DMS153 treated with DMSO at 0.1 percent for 48 hours (cell line): ENCODE results near the gene DYNC2H1.

Experiments used
- DNase-seq: peaks from one replicate; lab custom pipeline; 2025; ENCODE audit not compliant: unreplicated experiment; lab: John Stamatoyannopoulos, UW

DYNC2H1 gene

DNA sequence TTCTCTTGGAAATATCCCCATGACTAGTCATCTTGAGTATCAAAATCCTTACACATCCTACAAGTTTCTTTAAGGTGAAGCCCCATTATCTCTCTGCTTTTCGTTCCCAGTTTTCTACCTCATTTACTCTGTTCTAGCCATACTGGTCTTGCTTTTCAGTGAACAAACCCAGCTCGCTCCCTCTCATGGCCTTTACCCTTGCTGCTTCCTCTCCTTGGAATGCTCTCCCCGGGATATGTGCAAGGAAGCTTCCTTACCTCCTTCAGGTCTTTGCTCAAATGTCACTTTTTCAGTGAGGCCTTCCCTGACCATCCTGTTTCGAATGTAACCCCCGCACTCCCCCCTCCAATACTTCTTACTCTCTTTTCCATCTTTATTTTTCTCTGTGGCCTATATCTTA lies 331.8 kb downstream of the DYNC2H1 start:
- DNase-seq, result no peak

DNA sequence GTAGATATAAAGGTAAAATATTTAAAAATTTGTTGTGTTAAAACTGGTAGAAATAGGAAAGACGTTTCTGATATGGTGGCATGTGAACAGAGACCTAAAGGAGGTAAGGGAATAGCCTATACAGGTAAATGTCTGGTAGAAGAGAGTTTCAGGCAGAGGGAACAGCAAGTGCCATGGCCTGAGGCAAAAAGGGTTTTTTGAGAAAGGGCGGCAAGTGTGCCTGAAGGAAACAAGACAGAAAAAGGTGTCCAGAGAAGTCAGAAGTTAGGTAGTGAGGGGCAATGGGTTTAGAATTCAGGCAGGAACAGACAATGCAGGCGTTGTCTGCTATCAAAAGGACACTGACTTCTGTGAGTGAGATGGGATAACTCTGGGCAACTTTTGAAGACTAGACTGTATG lies 339.7 kb downstream of the DYNC2H1 start:
- DNase-seq, result no peak

DNA sequence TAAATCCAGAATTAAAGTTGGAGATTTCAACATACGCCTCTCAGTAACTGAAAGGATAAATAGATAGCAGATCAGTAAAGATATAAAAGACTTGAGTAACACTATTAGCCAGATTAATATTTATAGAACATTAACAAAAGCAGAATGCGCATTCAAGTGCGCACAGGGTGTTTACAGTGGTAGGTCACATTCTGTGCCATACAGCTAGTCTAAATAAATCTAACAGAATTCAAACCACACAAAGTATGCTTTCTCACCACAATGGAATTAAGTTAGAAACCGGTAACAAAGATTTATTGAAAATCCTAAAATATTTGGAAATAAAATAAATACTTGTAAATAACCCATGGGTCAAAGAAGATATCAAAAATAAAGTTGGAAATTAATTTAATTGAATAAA lies 341.0 kb downstream of the DYNC2H1 start:
- DNase-seq, result no peak

DNA sequence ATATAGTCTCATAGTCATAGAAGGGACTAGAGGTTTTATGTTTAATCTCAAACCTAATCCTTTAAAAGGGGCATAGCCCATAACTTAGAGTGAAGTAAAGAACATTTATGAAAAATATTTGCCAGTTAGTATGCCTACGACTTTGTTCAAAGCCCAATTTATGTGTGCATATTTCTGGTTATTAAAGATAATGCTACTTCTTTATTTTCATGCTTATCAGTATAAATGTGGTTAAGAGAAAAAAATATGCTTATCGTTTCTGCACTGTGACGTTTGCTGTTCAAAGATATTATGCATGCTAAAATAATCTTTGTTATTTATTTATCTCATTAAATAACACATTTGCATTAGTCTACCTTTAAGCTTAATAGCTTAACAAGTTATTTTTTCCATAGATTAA lies 343.9 kb downstream of the DYNC2H1 start:
- DNase-seq, result no peak

DNA sequence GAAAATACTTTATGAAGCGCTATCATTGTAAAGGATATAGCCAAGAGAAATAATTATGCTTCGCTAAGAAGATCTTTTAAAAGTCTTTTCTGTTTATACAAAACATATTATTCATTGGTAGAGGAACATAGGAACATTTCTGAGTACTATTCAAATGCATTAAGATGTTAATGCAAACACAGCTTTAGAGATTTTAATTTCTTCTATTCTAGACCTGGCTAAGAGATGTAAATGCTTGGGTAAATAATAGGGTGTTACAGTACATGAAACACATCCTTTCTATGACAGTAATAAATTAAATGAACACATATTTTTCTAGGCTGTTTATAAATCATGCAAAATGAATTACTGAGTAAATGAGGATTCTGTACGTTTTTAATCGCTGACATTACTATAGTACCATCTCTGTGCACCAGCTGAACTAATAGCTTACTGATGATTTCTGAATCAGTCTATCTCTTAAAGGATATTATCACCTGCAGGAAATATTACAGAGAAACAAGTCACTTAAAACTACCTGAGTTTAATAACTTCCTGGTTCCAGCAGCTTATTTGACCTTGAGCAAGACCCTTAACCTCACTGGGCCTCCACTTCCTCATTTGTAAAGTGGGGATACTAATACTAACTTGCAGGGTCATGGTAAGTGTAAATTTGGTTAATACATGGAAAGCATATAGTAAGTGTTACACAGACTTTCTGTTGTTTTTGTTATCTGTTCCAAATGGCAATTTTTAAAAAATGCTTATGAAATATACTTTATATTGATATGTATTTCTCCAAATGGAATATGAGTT lies 344.9 kb downstream of the DYNC2H1 start:
- peak; percentile 6 for DNase-seq

DNA sequence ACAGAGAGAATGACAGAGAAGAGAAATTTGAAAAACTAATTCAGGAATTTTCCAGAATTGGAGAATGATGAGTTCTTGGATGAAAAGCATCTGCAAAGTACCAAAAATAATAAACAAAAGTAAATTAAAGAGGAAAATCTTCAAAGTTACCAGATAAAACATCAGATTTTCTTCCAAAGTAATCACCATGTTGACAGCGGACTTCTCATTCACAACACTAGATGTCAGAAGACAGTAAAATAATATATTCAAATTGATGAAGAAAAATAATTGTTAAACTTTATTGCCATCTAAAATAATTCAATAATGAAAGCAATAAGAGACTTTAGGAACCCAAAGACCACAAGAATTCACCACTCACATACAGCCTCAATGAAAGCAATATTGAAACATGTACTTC lies 355.2 kb downstream of the DYNC2H1 start:
- no peak for DNase-seq

DNA sequence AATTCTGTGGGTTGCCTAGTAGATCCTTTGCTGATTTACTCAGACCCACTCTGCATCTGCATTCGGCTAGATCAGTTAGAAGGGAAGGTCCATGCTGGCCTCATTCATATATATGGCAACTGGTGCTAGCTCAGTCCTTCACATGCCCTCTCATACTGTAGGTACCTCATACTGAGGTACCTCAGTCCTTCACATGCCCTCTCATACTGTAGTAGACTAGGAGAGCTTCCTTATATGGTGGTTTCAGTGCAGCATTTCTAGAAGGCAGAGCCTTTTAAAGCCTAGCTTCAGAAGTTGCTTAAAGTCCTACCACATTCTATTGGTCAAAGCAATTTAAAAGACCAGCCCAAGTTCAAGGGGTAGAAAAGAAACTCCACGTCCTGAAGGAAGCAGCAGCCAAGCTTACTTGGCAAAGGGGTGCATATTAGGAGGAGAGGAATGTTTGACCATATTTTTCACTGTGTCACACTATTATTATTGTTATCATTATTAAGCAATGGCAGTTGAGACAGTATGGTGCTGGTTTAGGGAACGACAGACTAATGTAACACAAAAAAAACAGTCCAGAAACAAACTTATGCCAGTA lies 356.4 kb downstream of the DYNC2H1 start:
- DNase-seq, result no peak

DNA sequence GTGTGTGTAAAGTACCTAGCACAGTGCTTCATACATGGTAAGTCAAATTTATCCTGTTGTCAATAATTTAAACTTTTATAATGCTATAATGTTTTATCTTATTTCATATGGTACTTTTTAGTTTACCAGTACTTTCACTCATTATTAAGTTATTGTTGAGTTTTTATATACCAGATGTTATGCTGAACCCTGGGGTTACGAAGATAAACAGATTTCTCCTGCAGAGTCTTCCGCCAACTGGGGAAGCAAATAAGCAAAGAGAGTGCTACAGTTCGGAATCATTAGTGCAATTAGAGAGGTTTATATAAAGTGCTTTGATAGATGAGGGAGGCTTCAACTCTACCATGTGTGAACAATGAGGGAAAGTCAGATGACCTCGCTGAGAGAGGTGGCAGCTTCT lies 362.3 kb downstream of the DYNC2H1 start:
- DNase-seq, result no peak

DNA sequence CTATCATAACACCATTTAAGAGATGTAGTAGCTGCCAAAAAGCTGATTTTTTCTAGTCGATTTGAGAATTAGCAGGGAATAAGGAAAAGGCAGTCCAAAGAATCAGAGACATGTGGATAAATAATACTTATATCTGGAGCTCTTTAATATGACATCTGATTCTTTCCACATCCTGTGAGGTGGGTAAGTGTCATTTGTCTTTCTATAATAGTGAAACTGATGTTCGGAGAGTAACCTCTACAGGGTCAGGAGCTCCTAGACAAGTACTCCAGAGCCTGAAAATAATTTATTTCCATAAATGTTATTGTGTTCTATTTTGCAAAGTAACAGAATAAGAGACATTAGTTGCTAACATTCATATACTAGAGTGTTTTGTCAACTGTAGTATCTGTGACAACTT lies 367.6 kb downstream of the DYNC2H1 start:
- no peak for DNase-seq

DNA sequence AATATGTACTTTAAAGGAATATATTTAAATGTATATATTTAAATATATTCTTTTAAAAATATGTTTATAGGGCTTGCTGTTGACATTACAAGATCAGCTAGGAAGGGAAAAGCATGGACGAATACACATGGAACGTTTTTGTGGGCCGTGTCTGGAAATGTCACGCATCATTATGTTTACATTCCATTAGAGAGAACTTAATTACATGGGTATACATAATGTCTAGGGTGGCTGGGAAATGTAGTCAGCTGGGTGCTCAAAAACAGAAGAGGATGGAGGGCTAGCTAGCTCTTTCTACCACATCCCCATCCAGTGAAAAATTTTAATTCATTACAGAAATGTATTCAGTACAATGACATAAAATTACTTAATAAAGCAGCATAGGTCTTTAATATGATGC lies 371.2 kb downstream of the DYNC2H1 start:
- DNase-seq, result no peak

DNA sequence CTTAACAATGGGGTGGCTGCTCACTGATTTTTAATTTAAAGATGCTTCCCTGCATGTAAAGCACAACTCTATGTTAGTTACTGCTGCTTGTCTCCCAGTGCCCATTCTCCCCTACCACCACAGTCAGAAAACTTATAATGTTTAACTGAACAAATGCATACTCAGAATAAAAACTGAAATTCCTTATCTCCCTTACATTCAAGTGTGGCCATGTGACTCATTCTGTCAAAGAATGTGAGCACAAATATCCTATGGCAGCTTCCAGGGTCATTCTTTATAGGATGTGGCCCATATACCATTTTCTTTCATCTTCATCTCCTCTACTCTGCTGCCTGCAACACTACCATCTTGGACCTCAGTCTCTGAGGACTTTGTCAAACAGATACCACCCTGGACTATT lies 374.8 kb downstream of the DYNC2H1 start:
- no peak for DNase-seq

DNA sequence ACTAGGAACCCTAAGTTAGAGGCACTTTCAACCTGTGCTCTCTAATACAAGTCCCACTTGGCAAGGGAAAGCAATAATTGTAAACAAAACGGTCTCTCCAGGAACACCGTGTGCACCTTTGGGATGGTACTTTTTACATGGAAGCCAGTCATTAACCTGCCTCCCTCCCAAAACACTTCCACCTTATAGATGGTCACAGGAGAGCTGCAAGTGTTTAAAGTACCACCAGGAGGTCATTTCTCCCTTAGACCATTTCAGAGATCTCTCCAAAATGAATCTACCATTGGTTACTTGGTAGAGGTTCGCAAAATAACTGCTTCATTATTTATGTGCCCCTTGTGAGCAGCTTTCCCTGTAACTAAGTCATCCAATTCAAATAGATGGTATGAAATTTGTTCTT lies 375.3 kb downstream of the DYNC2H1 start:
- DNase-seq, result no peak

DNA sequence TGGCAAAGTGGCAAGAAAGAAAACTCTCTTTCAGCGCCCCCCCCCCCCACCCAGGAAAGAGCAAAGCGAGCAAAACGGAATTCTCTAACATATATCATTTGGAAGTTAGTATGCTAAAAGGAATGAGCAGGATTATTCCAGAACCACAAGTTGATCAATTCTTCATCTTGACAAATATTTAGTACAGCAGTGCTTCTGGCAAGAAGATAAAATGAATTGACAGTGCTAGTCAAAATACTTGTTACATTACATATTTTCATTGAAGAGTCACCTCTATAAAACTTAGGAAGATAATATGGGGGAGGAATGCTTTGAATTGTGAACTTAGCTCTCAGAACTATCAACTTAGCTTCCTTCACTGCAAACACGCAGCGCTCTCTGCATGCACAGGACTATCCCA lies 377.4 kb downstream of the DYNC2H1 start:
- DNase-seq, result no peak

DNA sequence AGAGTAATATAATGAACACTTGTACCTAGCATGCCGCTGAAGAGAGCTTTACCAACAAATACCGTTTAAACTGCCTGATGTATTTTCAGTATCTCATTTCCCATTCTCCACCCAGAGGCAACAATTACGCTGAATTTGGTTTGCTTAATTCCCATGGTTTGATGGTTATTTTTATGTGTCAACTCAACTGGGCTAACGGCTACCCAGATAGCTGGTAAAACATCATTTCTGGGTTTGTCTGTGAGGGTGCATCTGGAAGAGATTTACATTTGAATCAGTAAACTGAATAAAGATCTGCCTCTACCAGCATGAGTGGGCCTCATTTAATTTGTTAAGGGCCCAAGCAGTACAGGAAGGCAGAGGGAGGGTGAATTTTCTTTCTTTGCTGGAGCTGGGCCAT lies 377.9 kb downstream of the DYNC2H1 start:
- DNase-seq, result no peak

DNA sequence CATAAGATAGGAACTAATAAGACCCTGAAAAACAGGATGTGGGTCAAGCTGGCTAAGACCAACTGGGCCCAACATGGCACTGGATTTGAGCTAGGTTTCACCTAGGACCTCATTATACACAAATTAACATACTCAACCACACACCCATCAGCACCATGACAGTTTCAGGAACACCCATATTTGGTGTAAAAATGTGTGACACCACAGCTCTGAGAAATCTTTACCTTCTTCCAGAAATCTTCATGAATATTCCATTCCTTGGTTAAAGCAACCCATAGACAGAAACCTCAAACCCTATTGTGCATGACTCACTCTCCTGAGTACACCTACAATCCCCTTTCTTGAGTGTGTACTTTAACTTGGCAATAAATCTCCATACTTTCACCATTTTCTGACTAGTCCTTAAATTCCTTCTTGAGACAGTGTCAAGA lies 378.8 kb downstream of the DYNC2H1 start:
- DNase-seq, result no peak

DNA sequence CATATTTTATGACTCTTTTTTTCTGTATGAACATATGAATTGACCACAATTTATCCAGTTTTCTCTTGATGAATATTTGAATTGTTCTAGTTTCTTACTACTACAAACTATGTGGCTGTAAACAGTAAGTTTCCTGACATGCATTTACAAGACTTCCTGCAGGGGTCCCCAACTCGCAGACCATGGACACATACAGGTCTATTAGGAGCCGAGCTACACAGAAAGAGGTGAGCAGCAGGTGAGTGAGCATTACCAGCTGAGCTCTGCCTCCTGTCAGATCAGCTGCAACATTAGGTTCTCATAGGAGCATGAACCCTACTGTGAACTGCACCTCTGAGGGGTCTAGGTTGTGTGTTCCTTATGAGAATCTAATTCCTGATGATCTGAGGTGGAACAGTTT lies 379.4 kb downstream of the DYNC2H1 start:
- DNase-seq, result no peak

DNA sequence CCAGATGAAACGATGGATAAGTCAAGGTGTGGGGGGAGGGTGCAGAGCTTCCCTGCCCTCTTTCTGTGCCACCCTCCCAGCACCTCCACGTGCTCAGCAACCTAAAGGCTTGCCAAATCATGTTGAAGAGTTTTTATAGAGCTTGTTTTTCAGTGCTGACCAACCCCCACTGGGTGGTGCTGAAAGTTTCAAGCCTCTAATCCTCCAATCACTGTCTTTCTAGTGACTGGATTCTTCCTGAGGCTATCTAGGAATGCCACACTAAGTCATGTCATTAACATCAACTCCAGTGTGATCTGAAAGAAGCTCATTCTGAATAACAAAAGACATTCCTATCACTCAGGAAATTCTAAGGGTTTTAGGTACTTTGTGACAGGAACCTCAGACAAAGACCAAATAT lies 382.6 kb downstream of the DYNC2H1 start:
- no peak for DNase-seq

DNA sequence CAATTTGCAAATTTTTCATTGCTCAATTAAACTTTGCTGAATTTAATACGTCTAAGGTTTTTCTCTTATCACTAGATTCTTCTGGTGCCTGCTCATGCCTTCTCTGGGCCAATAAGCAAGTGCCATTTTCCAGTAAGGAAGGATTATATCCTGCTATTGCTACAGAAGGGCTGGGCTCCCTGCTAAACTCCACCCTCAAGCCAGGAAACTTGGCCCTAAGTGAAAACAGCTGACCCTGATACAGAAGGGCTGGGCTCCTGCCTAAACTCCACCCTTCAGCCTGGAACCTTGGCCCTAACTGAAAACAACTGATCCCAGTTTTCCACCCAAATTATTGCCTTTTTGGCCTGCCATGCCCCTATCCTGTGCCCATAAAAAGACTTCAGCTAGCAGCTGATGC lies 385.3 kb downstream of the DYNC2H1 start:
- DNase-seq, result no peak

DNA sequence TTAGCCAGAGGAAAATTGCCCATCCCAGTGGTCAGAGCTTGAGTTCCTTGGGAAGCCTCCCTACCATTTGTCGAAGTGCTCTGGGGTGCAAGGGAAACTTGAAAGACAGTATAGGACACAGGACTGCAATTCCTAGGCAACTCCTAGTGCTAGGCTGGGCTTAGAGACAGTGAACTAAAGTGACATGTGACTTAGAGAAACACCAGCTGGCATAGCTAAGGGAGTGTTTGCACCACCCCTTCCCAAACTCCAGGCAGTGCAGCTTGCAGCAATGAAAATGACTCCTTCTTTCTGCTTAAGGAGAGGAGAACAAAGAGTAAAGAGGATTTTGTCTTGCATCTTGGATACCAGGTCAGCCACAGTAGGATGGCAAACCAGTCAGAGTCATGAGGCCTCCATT lies 388.0 kb downstream of the DYNC2H1 start:
- no peak for DNase-seq

DNA sequence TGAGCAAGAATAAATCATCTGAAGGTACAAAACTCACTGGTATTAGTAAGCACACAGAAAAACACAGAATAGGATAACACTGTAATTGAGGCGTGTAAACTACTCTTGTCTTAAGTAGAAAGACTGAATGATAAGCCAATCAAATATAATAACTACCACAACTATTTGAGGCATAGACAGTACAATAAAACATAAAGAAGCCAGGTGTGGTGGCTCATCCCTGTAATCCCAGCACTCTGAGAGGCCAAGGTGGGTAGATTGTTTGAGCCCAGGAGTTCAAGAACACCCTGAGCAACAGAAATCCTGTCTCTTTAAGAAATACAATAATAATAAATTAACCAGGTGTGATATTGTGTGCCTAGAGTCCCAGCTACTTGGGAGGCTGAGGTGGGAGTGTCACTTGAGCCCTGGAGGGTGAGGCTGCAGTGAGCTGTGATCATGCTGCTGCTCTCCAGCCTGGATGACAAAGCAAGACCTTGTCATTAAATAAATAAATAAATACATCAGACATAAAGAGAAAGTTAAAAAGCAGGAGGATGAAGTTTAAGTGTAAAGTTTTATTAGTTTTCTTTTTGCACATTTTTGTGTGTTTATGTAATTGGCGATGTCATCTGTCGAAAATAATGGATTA lies 390.6 kb downstream of the DYNC2H1 start:
- DNase-seq, result no peak

DNA sequence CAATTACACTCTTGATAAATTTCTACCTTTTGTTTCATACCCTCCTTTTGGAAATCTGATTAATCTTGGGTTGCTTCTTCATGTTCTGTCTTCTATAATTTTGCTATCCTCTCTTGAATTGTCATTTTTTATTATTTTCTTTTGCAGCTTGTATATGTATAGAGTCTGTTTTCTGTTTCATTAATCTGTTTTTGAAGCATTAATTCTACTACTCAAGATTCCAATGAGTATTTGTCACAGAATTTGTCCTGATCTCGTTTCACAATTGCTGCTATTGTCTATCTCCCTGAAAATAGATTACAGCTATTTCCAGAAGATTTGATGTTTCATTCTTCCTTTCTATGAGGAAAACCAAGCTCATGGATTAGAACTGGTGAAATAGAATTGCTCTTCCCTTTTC lies 406.1 kb downstream of the DYNC2H1 start:
- DNase-seq, result no peak

DNA sequence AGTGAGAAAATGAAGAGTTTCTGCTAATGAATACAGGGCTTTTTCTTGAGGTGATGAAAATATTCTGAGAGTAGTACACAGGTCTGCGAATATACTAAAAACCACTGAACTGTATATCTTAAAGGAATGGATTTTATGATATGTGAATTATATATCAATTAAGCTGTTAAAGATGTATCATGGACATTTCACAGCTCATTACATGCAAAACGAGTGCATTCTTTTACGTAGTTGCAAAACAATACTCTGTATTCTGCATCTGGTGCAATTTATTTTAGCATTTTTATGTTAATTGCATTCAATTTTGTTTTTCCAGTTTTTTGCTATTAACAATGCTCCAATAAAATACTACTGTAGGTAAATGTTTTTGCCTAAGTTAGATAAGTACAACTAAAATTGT lies 411.6 kb downstream of the DYNC2H1 start:
- DNase-seq, result no peak

DNA sequence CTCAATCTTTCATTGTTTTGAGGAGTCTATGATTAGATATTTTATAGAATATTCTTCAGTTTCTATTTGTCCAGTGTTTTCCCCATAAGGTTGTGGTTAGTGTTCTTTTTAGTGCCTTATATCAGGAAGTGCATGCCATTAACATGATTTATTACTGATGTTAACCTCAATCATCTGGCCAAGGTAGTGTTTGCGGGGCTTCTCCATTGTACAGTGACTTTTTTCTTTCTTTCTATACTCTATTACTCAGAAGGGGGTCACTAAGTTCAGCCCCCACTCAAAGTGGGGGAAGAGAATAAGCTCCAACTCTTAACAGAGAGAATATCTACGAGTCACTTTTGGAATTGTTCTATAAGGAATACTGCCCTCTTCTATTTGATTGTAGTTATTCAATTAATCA lies 415.8 kb downstream of the DYNC2H1 start:
- no peak for DNase-seq
